HepG2 (cell line): ENCODE results near the gene ZBTB37. TPM values are rescaled to one million over a fixed set of nuclear protein-coding genes. Genes with fewer than 3 reads are reported as not detected.
"Not testable (repeated sequence)": the region's sequence is repeated elsewhere in the genome, so short reads cannot be mapped to it uniquely, and the experiment has no call there.

Experiments used
- ATAC-seq: fragments of 200-7000 bp; cut with Tn5 transposase; 3 replicates; pipeline ENCODE4 v1.9.1; 2020; ENCODE audit warnings: mild to moderate bottlenecking, moderate library complexity
- BruUV-seq: library from RNA; stranded (reverse); fragments of 400-500 nt; replicated peaks from 2 replicates; lab custom pipeline; 2021; lab: Mats Ljungman, UMichigan
- CTCF ChIA-PET: fragments of 300-600 bp; formaldehyde crosslinking; extraction: SDS; loops from one replicate; lab custom pipeline; 2021; ENCODE audit warnings: low total read pairs, inconsistent platforms, low intra/inter-chr PET ratio; lab: Yijun Ruan, JAX
- POLR2A ChIA-PET: fragments of 350-600 bp; sonication (Branson Sonifier 250); formaldehyde crosslinking; loops from one replicate; lab custom pipeline; 2020; ENCODE audit warnings: antibody characterized with exemption, inconsistent platforms; lab: Yijun Ruan, JAX
- DNase-seq: peaks from one replicate; pipeline ENCODE4 v3.0.0-alpha.2; 2015; ENCODE audit warnings: low spot score
- FAIRE-seq: peaks from 3 replicates; lab custom pipeline; 2011; peaks lifted over from hg19 to GRCh38; lab: Jason Lieb, UNC
- H2AFZ ChIP-seq: one replicate; pipeline ENCODE4 v1.6.1; 2011; ENCODE audit warnings: low read length, inconsistent platforms
- H3K27ac ChIP-seq: fragments of 300-600 bp; 3 replicates; pipeline ENCODE4 v1.8.0; 2011; ENCODE audit warnings: mixed run types, mild to moderate bottlenecking, mixed read lengths, low read length, inconsistent platforms; ENCODE audit not compliant: insufficient read depth; ENCODE audit errors: extremely low read length
- H3K27me3 ChIP-seq, 2 experiments: fragments of 200-600 bp in 1 of 2; 2 replicates in 1 of 2; 3 replicates in 1 of 2; pipeline versions ENCODE4 v1.6.0 to v1.8.0; 2011; ENCODE audit warnings: low read length in 2 of 2, mild to moderate bottlenecking in 2 of 2, moderate library complexity in 2 of 2, inconsistent platforms in 1 of 2; ENCODE audit not compliant: insufficient read depth in 2 of 2, control insufficient read depth in 1 of 2
- H3K36me3 ChIP-seq, 2 experiments: fragments of 200-600 bp in 1 of 2; replicated peaks in 1 of 2; 2 replicates in 1 of 2; 3 replicates in 1 of 2; pipeline versions ENCODE4 v1.5.1 to v1.8.0; 2011; ENCODE audit warnings: low read length in 2 of 2, inconsistent platforms in 1 of 2; ENCODE audit not compliant: insufficient read depth in 2 of 2, control insufficient read depth in 1 of 2
- H3K4me1 ChIP-seq: 2 replicates; pipeline ENCODE4 v1.5.1; 2012; ENCODE audit warnings: low read length, inconsistent platforms; ENCODE audit not compliant: insufficient read depth
- H3K4me2 ChIP-seq: 2 replicates; pipeline ENCODE4 v1.6.0; 2011; ENCODE audit warnings: low read depth, low read length, inconsistent platforms
- H3K4me3 ChIP-seq, 3 experiments: fragments of 200-600 bp in 1 of 3; sonication (generic), shearing (Covaris generic) in 1 of 3; replicated peaks in 1 of 3; 2 replicates each; pipeline ENCODE4 v1.5.1; 2011 to 2016; ENCODE audit warnings: low read length in 3 of 3, inconsistent platforms in 2 of 3, low read depth in 2 of 3, mild to moderate bottlenecking in 2 of 3, control low read depth in 1 of 3, mixed read lengths in 1 of 3; ENCODE audit not compliant: insufficient read depth in 1 of 3
- H3K79me2 ChIP-seq: one replicate; pipeline ENCODE4 v1.6.1; 2011; ENCODE audit warnings: low read length, inconsistent platforms; ENCODE audit not compliant: insufficient read depth
- H3K9ac ChIP-seq: 2 replicates; pipeline ENCODE4 v1.6.0; 2011; ENCODE audit warnings: mild to moderate bottlenecking, low read depth, low read length, inconsistent platforms; ENCODE audit not compliant: insufficient read depth
- H3K9me3 ChIP-seq: 2 replicates; pipeline ENCODE4 v1.5.1; 2012; ENCODE audit warnings: mild to moderate bottlenecking, low read length
- H4K20me1 ChIP-seq: 2 replicates; pipeline ENCODE4 v1.6.0; 2011; ENCODE audit warnings: inconsistent platforms, mild to moderate bottlenecking, low read length, moderate library complexity; ENCODE audit not compliant: insufficient read depth
- CC2D1A ChIP-seq: sonication (generic); formaldehyde crosslinking; IDR thresholded peaks from 2 replicates; pipeline ENCODE4 v1.8.1; 2023; ENCODE audit warnings: mild to moderate bottlenecking, missing genetic modification reagents
- GRHL1 ChIP-seq: sonication (generic); formaldehyde crosslinking; conservative IDR thresholded peaks from 2 replicates; pipeline ENCODE4 v1.8.0; 2022; ENCODE audit warnings: missing genetic modification reagents
- RNF219 ChIP-seq: sonication (generic); formaldehyde crosslinking; IDR thresholded peaks from 2 replicates; pipeline ENCODE4 v1.5.0; 2020; ENCODE audit warnings: mild to moderate bottlenecking, missing genetic modification reagents
- ZBTB37 ChIP-seq: sonication (generic); formaldehyde crosslinking; IDR thresholded peaks from 2 replicates; pipeline ENCODE4 v1.4.0; 2020; ENCODE audit warnings: mild to moderate bottlenecking, missing genetic modification reagents
- ZFP36 ChIP-seq: fragments of 150-350 bp; IDR thresholded peaks from 2 replicates; pipeline ENCODE4 v1.6.1; 2018; ENCODE audit warnings: borderline replicate concordance, low read length, low read depth; ENCODE audit not compliant: partially characterized antibody
- ZNF282 ChIP-seq: fragments of 450-650 bp; IDR thresholded peaks from 2 replicates; pipeline ENCODE4 v1.6.1; 2018; ENCODE audit not compliant: partially characterized antibody
- ZNF513 ChIP-seq: sonication (generic); formaldehyde crosslinking; conservative IDR thresholded peaks from 2 replicates; pipeline ENCODE4 v1.5.0; 2020; ENCODE audit warnings: missing genetic modification reagents
- WGBS: methylation state at CpG from one replicate; pipeline ENCODE4 v1.1.6; 2017; ENCODE audit warnings: low lambda C conversion rate; 5-methylcytosine and 5-hydroxymethylcytosine counted together
- in situ Hi-C: cut with HindIII; loops from 2 replicates; pipeline ENCODE4 v1.10.0; 2017; ENCODE audit warnings: low pct_unique_long_range_greater_than_20kb; ENCODE audit not compliant: extremely low pct_ligation_motif_present
- intact Hi-C: fragments of 100-400 bp; cut with micrococcal nuclease; formaldehyde crosslinking; loops from one replicate; pipeline ENCODE4 v1.10.0; 2022; ENCODE audit not compliant: unreplicated experiment
- polyA plus RNA-seq, 8 experiments: library from polyadenylated mRNA; depleted of rRNA in 3 of 8; stranded (reverse) in 7 of 8; unstranded in 1 of 8; fragments of >200 nt; fragmentation: Illumina TruSeq in 4 of 8; extraction: Trizol in 4 of 8; gene quantifications; 2 replicates each; pipeline versions ENCODE4 v1.2.1 to v1.2.3, GENCODE V29; 2011 to 2016; ENCODE audit warnings: low read depth in 4 of 8, missing spikeins in 1 of 8, mixed read lengths in 1 of 8; ENCODE audit not compliant: insufficient read depth in 1 of 8
- total RNA-seq, 5 experiments: library from RNA; depleted of rRNA; stranded (reverse); fragments of >200 nt; fragmentation: Illumina TruSeq; extraction: Trizol; gene quantifications; 2 replicates each; pipeline ENCODE4 v1.2.3, GENCODE V29; 2016; ENCODE audit warnings: low read depth in 1 of 5

Gene ZBTB37
- total and polyA plus RNA-seq, 2 of the 13 experiments (the other 11 are each of a cell fraction or from before 2014, with no cell fraction given), result 2.6 to 7.7 TPM

GRCh38 chr1:173857363-173857917 is 10.7 kb upstream of the ZBTB37 start:
- Histone ChIP-seq H3K9ac (no peak overlapping the region), H3K27ac (no peak overlapping the region), H3K9me3 (no peaks in the 10 kb centered on the region), H3K4me3 (no peak overlapping the region), H2AFZ (no peak overlapping the region), H3K4me1 (no peaks in the 10 kb centered on the region), H3K79me2 (no peaks in the 10 kb centered on the region), H4K20me1 (no peaks in the 10 kb centered on the region; the same call in 1 of the 2 replicates), H3K27me3 (no peaks in the 10 kb centered on the region), H3K36me3 (peaks cover 11 to 35% of the 10 kb centered on the region in 2 experiments), H3K4me2 (no peak overlapping the region)
- CTCF ChIA-PET, result no interaction called here
- POLR2A ChIA-PET, result interaction anchor here (2.3 kb wide), 1 partner anchor 10 kb away, joined by 9 read pairs; the partner anchor contains the start of genes GAS5 and ZBTB37
- in situ Hi-C loops, result no loop called here
- peak; percentile 7; the same call in 1 of the 3 replicates for ATAC-seq
- intact Hi-C loops, result no loop called here
- WGBS, result 96% methylated on average over 4 of the region's 4 CpGs
- DNase-seq, result no peak
- no peak for TF ChIP-seq CC2D1A (CRISPR knock-in tag)
- TF ChIP-seq ZBTB37 (CRISPR knock-in tag), result no peak
- no peak for TF ChIP-seq RNF219
- no peak for TF ChIP-seq ZFP36
- no peak for TF ChIP-seq GRHL1 (CRISPR knock-in tag)
- TF ChIP-seq ZNF282, result no peak
- no peak for TF ChIP-seq ZNF513 (CRISPR knock-in tag)
- BruUV-seq, result no TSS peak
- FAIRE-seq, result no peak

- H3K79me2 ChIP-seq, H3K9me3 ChIP-seq, DNase-seq, H3K27ac ChIP-seq, H2AFZ ChIP-seq, in situ Hi-C loops, H3K4me1 ChIP-seq, H3K27me3 ChIP-seq, H3K4me2 ChIP-seq, CTCF ChIA-PET, FAIRE-seq, BruUV-seq, H3K4me3 ChIP-seq, H3K9ac ChIP-seq, ATAC-seq, intact Hi-C loops: not testable (repeated sequence)
- WGBS, result 98% methylated on average over 5 of the region's 5 CpGs
- Histone ChIP-seq H4K20me1 (peaks cover 15% of the 10 kb centered on the region), H3K36me3 (peaks cover 9 to 34% of the 10 kb centered on the region in 2 experiments)
- POLR2A ChIA-PET, result interaction anchor here (2.3 kb wide), 1 partner anchor 9 kb away, joined by 10 read pairs; the partner anchor contains the start of genes GAS5 and ZBTB37
Observed at GRCh38 chr1:173859547-173859946, 8.6 kb upstream of the ZBTB37 start.
